Body of pancreas (tissue), 4 donors: ENCODE measurements around the gene KRT71. TPM values are rescaled to one million over a fixed set of nuclear protein-coding genes. Genes with fewer than 3 reads are reported as not detected.
A peak's percentile ranks its signal among the peaks of the same experiment; 100 is the strongest.

ENCODE experiments used
- ATAC-seq: fragments of 150-250 bp; one replicate; pipeline ENCODE4 v1.9.1; 2016
- DNase-seq, 4 donors: peaks; one replicate each; pipeline ENCODE4 v3.0.0-alpha.2; 2019
- H3K27ac ChIP-seq, 4 donors: fragments of 200-600 bp; sonication (generic); 1 replicate in 3 of 4; 2 replicates in 1 of 4; pipeline versions ENCODE4 v1.5.1 to v1.6.1; 2016 to 2019; ENCODE audit warnings: mild to moderate bottlenecking in 1 of 4, mixed read lengths in 1 of 4, moderate library complexity in 1 of 4
- H3K27me3 ChIP-seq, 2 donors: fragments of 200-600 bp; sonication (generic); one replicate each; pipeline ENCODE4 v1.6.0; 2016; ENCODE audit warnings: mild to moderate bottlenecking in 1 of 2
- H3K36me3 ChIP-seq, 2 donors: fragments of 200-600 bp; sonication (generic); replicated peaks in 1 of 2; 2 replicates each; pipeline ENCODE4 v1.5.1; 2016; ENCODE audit warnings: low read depth in 2 of 2; ENCODE audit not compliant: insufficient read depth in 1 of 2
- H3K4me1 ChIP-seq: fragments of 200-600 bp; sonication (generic); one replicate; pipeline ENCODE4 v1.6.0; 2016
- H3K4me3 ChIP-seq, 2 donors: fragments of 200-600 bp; sonication (generic); 1 replicate in 1 of 2; 2 replicates in 1 of 2; pipeline ENCODE4 v1.5.1; 2016 to 2019
- H3K9me3 ChIP-seq, 3 donors: fragments of 200-600 bp; sonication (generic); 1 replicate in 2 of 3; 2 replicates in 1 of 3; pipeline ENCODE4 v1.5.1; 2016
- CTCF ChIP-seq, 7 experiments: fragments of 450-650 bp in 4 of 7; fragments of 200-600 bp in 3 of 7; sonication (generic) in 3 of 7; IDR thresholded peaks; one replicate each; pipeline ENCODE4 v1.5.1; 2016 to 2019; ENCODE audit warnings: antibody characterized with exemption in 7 of 7
- POLR2A ChIP-seq, 3 donors: fragments of 450-650 bp; IDR thresholded peaks; one replicate each; pipeline ENCODE4 v1.6.1; 2016; ENCODE audit warnings: antibody characterized with exemption in 3 of 3, mild to moderate bottlenecking in 2 of 3
- WGBS, 2 donors: methylation state at CpG; one replicate each; pipeline ENCODE4 v1.1.5; 2017; 5-methylcytosine and 5-hydroxymethylcytosine counted together
- intact Hi-C: fragments of 100-400 bp; cut with DNase I; formaldehyde crosslinking; loops from one replicate; pipeline ENCODE4 v1.15.1; 2023
- total RNA-seq, 2 donors: library from RNA; depleted of rRNA; stranded (reverse); fragments of >200 nt; gene quantifications; one replicate each; pipeline ENCODE4 v1.1.0, GENCODE V29; 2016

Gene KRT71
- total RNA-seq, 2 donors from 2014 or later = not detected

DNA sequence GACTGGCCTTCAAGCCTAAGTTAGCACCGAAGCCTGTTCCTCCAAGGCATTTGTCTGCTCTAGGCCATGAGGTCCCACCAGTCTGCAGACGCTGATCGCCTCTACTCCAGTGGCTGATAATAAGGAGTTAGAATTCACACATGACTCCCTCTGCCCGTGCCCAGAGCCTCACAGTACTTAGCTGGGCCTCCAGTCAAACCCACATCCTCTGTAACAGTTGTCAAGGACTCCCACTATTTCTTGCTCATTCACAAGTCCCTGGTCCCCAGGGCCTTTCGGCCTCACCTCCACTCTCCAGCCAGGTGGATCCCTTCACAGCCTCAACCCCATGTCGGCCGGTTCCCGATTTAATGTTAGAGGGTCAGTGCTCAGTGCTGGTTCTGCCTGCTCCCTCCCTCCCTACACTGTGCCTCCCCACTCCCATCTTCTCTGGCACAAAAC, 26.4 kb downstream of the KRT71 start:
- peak in 1 of 4 donors; percentile 4 for DNase-seq
- intact Hi-C loops = no loop called here
- no peak overlapping the region for H3K27ac ChIP-seq

GRCh38 chr12:52525661-52526499, 27.1 kb downstream of the KRT71 start:
- WGBS, 2 donors = 76 to 77% methylated on average over 10 to 13 of the region's 13 CpGs
- TF ChIP-seq POLR2A (IDR thresholded peaks at IDR 0.05) = no peak
- Histone ChIP-seq H3K27me3 (no peaks in the 10 kb centered on the region), H3K9me3 (no peaks in the 10 kb centered on the region), H3K36me3 (no peaks in the 10 kb centered on the region), H3K27ac (no peak overlapping the region), H3K4me1 (peaks cover 31% of the 10 kb centered on the region), H3K4me3 (no peak overlapping the region)
- ATAC-seq (no peak), DNase-seq (peak in 1 of 4 donors; percentile 5)
- intact Hi-C loops = no loop called here

More for the DNA sequence above, 26.4 kb downstream of the KRT71 start:
- WGBS, 2 donors = 81 to 83% methylated on average over 8 of the region's 8 CpGs
- H3K27me3 ChIP-seq = no peaks in the 10 kb centered on the region
- no peak overlapping the region for H3K4me3 ChIP-seq
- H3K36me3 ChIP-seq = no peaks in the 10 kb centered on the region
- H3K4me1 ChIP-seq = peaks cover 25% of the 10 kb centered on the region
- TF ChIP-seq CTCF (IDR thresholded peaks at IDR 0.05) = no peak
- no peaks in the 10 kb centered on the region for H3K9me3 ChIP-seq
- no peak for ATAC-seq

GRCh38 chr12:52524898-52525591, 27.9 kb downstream of the KRT71 start:
- Histone ChIP-seq H3K4me1 (peaks cover 36% of the 10 kb centered on the region), H3K27ac (no peak overlapping the region), H3K4me3 (no peak overlapping the region), H3K36me3 (no peaks in the 10 kb centered on the region), H3K9me3 (no peaks in the 10 kb centered on the region), H3K27me3 (no peaks in the 10 kb centered on the region)
- WGBS, 2 donors = 84 to 88% methylated on average over 5 of the region's 5 CpGs
- intact Hi-C loops = no loop called here
- DNase-seq (peak in 1 of 4 donors; percentile 1), ATAC-seq (no peak)
- TF ChIP-seq CTCF (IDR thresholded peaks at IDR 0.05) = no peak
- TF ChIP-seq POLR2A (IDR thresholded peaks at IDR 0.05) = no peak

DNA sequence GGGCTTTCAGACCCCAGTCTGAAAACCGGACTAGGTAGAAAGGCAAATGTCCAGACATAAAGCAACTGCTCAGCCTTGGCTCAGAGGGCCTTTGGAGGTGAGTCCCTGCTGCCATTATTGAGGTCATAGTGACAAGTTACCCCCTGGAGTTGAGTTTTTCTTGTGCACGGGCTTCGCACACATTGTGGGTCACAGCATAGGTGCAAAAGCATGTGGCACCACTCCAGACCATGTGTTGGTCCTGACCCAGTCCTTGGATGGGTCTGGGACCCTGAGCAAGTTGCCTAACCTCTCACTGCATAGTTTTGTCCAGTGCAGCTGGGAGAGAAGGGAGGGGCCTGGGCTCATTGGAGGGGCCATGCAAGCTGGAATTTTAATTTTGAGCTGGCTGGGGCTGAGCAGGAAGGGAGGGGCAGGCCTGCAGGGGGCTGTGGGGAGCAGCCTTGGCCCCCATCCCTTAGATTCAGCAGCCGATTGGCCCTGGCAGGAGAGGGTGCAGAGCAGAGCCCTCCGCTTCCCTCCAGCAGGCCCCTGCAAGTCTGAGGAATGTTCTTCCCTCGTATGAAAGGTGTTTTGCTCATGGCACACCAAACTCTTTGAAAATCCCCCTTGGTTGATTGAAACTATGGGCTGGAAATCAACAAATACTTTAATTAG, 28.6 kb downstream of the KRT71 start:
- intact Hi-C loops = no loop called here
- 75 to 78% methylated on average over 6 of the region's 6 CpGs for WGBS, 2 donors
- no peak for TF ChIP-seq CTCF (IDR thresholded peaks at IDR 0.05)
- TF ChIP-seq POLR2A (IDR thresholded peaks at IDR 0.05) = no peak
- Histone ChIP-seq H3K27ac (no peak overlapping the region), H3K9me3 (no peaks in the 10 kb centered on the region), H3K4me1 (peaks cover 36% of the 10 kb centered on the region), H3K4me3 (no peak overlapping the region), H3K27me3 (no peaks in the 10 kb centered on the region), H3K36me3 (no peaks in the 10 kb centered on the region)
- ATAC-seq (no peak), DNase-seq (no peak)

DNA sequence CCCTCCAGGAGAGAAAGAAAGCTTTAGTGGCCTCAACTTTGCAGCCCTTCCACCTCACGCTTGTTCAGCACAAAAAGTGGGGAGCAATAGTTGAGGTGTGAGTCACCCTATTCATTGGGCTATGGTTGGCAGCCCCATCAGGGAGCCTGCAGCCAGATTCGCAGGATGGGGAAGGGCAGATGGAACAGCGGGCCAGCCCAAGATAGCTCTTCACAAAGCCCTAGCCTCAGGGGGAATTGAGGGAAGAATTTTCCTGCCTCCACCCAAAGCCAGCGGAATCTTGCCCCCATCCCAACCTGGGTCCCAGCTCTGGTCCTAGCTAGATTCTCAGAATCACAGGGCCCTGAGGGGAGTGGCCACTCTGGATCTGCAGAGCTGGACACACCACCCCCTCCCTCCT, 29.1 kb downstream of the KRT71 start:
- intact Hi-C loops = no loop called here
- Histone ChIP-seq H3K9me3 (no peaks in the 10 kb centered on the region), H3K27ac (no peak overlapping the region), H3K4me3 (no peak overlapping the region), H3K27me3 (no peaks in the 10 kb centered on the region), H3K4me1 (peaks cover 35% of the 10 kb centered on the region), H3K36me3 (no peaks in the 10 kb centered on the region)
- no peak for ATAC-seq
- 88 to 89% methylated on average over 4 of the region's 4 CpGs for WGBS, 2 donors
- TF ChIP-seq CTCF (IDR thresholded peaks at IDR 0.05) (no peak), POLR2A (IDR thresholded peaks at IDR 0.05) (no peak)
- no peak for DNase-seq
